ENCODE data around the gene TYK2. TPM values are rescaled to one million over a fixed set of nuclear protein-coding genes. Genes with fewer than 3 reads are reported as not detected.
"Not testable (repeated sequence)": the region's sequence is repeated elsewhere in the genome, so short reads cannot be mapped to it uniquely, and the experiment has no call there.

TYK2 gene
- total and polyA plus RNA-seq, 2 experiments from 2014 or later: 126 to 142 TPM

GRCh38 chr19:10378124-10378523 lies 2.2 kb downstream of the TYK2 start:
- DNase-seq (ENCODE audit: low read depth in 1 of 2, low spot score in 1 of 2): no peak
- TF ChIP-seq, protein P1, sequence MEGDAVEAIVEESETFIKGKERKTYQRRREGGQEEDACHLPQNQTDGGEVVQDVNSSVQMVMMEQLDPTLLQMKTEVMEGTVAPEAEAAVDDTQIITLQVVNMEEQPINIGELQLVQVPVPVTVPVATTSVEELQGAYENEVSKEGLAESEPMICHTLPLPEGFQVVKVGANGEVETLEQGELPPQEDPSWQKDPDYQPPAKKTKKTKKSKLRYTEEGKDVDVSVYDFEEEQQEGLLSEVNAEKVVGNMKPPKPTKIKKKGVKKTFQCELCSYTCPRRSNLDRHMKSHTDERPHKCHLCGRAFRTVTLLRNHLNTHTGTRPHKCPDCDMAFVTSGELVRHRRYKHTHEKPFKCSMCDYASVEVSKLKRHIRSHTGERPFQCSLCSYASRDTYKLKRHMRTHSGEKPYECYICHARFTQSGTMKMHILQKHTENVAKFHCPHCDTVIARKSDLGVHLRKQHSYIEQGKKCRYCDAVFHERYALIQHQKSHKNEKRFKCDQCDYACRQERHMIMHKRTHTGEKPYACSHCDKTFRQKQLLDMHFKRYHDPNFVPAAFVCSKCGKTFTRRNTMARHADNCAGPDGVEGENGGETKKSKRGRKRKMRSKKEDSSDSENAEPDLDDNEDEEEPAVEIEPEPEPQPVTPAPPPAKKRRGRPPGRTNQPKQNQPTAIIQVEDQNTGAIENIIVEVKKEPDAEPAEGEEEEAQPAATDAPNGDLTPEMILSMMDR (IDR thresholded peaks at IDR 0.05; ENCODE audit: low read depth, low read length): no peak
- H3K27ac ChIP-seq: no peak overlapping the region
- no peak overlapping the region for H3K4me3 ChIP-seq
- no peaks in the 10 kb centered on the region for H3K9me3 ChIP-seq (ENCODE audit: low read depth)
- H3K4me1 ChIP-seq (ENCODE audit: low read depth): no peaks in the 10 kb centered on the region
- peaks cover 2% of the 10 kb centered on the region for H3K36me3 ChIP-seq
- H3K27me3 ChIP-seq: no peaks in the 10 kb centered on the region

- H3K4me1 ChIP-seq (ENCODE audit: low read depth); H3K27me3 ChIP-seq; H3K36me3 ChIP-seq; DNase-seq (ENCODE audit: low read depth in 1 of 2, low spot score in 1 of 2); H3K27ac ChIP-seq; H3K4me3 ChIP-seq; H3K9me3 ChIP-seq (ENCODE audit: low read depth): not testable (repeated sequence)
Observed at GRCh38 chr19:10377140-10377640, 3.2 kb downstream of the TYK2 start.

- Histone ChIP-seq H3K9me3 (ENCODE audit: low read depth) (no peaks in the 10 kb centered on the region), H3K27ac (no peak overlapping the region), H3K4me3 (no peak overlapping the region), H3K36me3 (peaks cover 2% of the 10 kb centered on the region), H3K27me3 (no peaks in the 10 kb centered on the region), H3K4me1 (ENCODE audit: low read depth) (no peaks in the 10 kb centered on the region)
- no peak for DNase-seq (ENCODE audit: low read depth in 1 of 2, low spot score in 1 of 2)
- TF ChIP-seq, protein P1 (IDR thresholded peaks at IDR 0.05; ENCODE audit: low read depth, low read length): no peak
Observed at GRCh38 chr19:10374931-10375330, 5.4 kb downstream of the TYK2 start.

DNA sequence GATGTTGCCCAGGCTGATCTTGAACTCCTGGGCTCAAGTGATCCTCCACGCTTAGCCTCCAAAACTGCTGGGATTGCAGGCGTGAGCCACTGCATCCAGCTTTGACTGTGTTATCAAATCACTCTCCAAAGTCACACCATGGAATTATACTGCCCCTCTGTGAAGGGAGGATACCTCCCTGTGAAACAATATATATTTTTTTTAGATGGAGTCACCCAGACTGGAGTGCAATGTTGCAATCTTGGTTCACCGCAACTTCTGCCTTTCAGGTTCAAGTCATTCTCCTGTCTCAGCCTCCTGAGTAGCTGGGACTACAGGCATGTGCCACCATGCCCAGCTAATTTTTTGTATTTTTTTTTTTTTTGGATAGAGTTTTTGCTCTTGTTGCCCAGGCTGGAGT lies 7.7 kb downstream of the TYK2 start:
- no peak for DNase-seq (ENCODE audit: low read depth in 1 of 2, low spot score in 1 of 2)
- TF ChIP-seq, protein P1 (IDR thresholded peaks at IDR 0.05; ENCODE audit: low read depth, low read length): no peak

GRCh38 chr19:10368101-10368803 lies 12.1 kb downstream of the TYK2 start:
- Histone ChIP-seq H3K27ac (no peak overlapping the region), H3K9me3 (ENCODE audit: low read depth) (no peaks in the 10 kb centered on the region), H3K4me3 (no peak overlapping the region), H3K4me1 (ENCODE audit: low read depth) (no peaks in the 10 kb centered on the region), H3K36me3 (peaks cover 2% of the 10 kb centered on the region), H3K27me3 (no peaks in the 10 kb centered on the region)
- TF ChIP-seq, protein P1 (IDR thresholded peaks at IDR 0.05; ENCODE audit: low read depth, low read length): no peak
- no peak for DNase-seq (ENCODE audit: low read depth in 1 of 2, low spot score in 1 of 2)

More for the DNA sequence above, 7.7 kb downstream of the TYK2 start:
- H3K27ac ChIP-seq: no peak overlapping the region
- no peaks in the 10 kb centered on the region for H3K27me3 ChIP-seq
- no peaks in the 10 kb centered on the region for H3K4me1 ChIP-seq (ENCODE audit: low read depth)
- H3K36me3 ChIP-seq: no peaks in the 10 kb centered on the region
- no peaks in the 10 kb centered on the region for H3K9me3 ChIP-seq (ENCODE audit: low read depth)
- H3K4me3 ChIP-seq: no peak overlapping the region

DNA sequence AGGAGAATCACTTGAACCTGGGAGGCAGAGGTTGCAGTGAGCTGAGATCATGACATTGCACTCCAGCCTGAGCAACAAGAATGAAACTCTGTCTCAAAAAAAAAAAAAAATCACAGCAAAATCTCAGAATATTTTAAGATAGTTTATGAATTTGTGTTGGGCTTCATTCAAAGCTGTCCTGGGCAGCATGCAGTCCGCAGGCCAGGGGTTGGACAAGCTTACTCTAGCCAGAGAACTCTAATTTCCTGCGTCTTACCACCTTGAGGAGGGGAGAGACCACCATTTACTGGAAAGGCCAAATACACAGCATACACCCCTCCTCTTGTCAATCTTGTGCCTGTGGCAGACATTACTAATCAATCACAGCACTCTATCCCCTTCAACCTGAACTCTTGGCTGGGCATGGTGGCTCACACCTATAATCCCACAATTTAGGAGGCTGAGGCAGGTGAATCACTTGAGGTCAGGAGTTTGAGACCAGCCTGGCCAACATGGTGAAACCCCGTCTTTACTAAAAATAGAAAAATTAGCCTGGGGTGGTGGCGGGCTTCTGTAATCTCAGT lies 13.3 kb downstream of the TYK2 start:
- not testable (repeated sequence) for DNase-seq (ENCODE audit: low read depth in 1 of 2, low spot score in 1 of 2); H3K27ac ChIP-seq; H3K9me3 ChIP-seq (ENCODE audit: low read depth); H3K36me3 ChIP-seq; H3K27me3 ChIP-seq; H3K4me1 ChIP-seq (ENCODE audit: low read depth); H3K4me3 ChIP-seq
